ENCODE measurements around the gene SORCS1. TPM values are rescaled to one million over a fixed set of nuclear protein-coding genes. Genes with fewer than 3 reads are reported as not detected.

Gene SORCS1
- total RNA-seq, 1 experiment from 2014 or later: 1.7 TPM

GRCh38 chr10:107022600-107023354, 141.7 kb downstream of the SORCS1 start:
- Histone ChIP-seq H3K4me1 (ENCODE audit: insufficient read depth, low read length) (no peaks in the 10 kb centered on the region; the same call in 1 of the 2 replicates), H3K4ac (ENCODE audit: low read depth, low read length) (no peak overlapping the region), H3K23ac (ENCODE audit: insufficient read length, low read depth, low read length) (no peak overlapping the region), H3K56ac (ENCODE audit: insufficient read length, low read depth, low read length) (no peak overlapping the region), H3K4me2 (ENCODE audit: insufficient read depth, insufficient read length, low read length) (no peak overlapping the region), H2BK12ac (ENCODE audit: insufficient read length, low read depth, low read length) (no peak overlapping the region), H3K79me1 (ENCODE audit: insufficient read depth, low read depth, low read length, poor library complexity, severe bottlenecking) (no peaks in the 10 kb centered on the region), H4K20me1 (ENCODE audit: control insufficient read depth, insufficient read depth, insufficient read length) (no peaks in the 10 kb centered on the region), H4K91ac (ENCODE audit: insufficient read length, low read depth, low read length) (no peak overlapping the region), H2AK5ac (ENCODE audit: insufficient read length, low read length) (no peak overlapping the region), H4K8ac (replicated peaks; ENCODE audit: insufficient read length, low read depth, low read length) (no peak overlapping the region), H3T11ph (ENCODE audit: low read length) (no peak overlapping the region), H3K27ac (ENCODE audit: insufficient read length, low read depth, low read length) (no peak overlapping the region), H4K5ac (ENCODE audit: insufficient read length, low read depth, low read length) (no peak overlapping the region), H2BK15ac (ENCODE audit: low read depth, low read length) (no peak overlapping the region), H3K23me2 (ENCODE audit: insufficient read length, low read depth, low read length, poor library complexity, severe bottlenecking) (no peaks in the 10 kb centered on the region), H2BK20ac (ENCODE audit: low read depth, low read length, poor library complexity, severe bottlenecking) (no peak overlapping the region), H3K14ac (ENCODE audit: insufficient read depth, low read length) (no peak overlapping the region), H3K79me2 (ENCODE audit: insufficient read depth, low read length) (no peaks in the 10 kb centered on the region), H3K27me3 (ENCODE audit: insufficient read depth, low read length) (no peaks in the 10 kb centered on the region), H2AFZ (ENCODE audit: low read length) (no peak overlapping the region), H2BK120ac (ENCODE audit: low read depth, low read length, poor library complexity, severe bottlenecking) (no peak overlapping the region), H2BK5ac (ENCODE audit: insufficient read length, low read length) (no peak overlapping the region), H3K18ac (ENCODE audit: insufficient read length, low read depth, low read length) (no peak overlapping the region), H3K9ac (ENCODE audit: extremely low read depth, insufficient read length, low read length) (no peak overlapping the region), H3K9me3 (ENCODE audit: control insufficient read depth, low read depth, low read length) (no peaks in the 10 kb centered on the region)
- Mint-ChIP-seq H3K27ac (no peak overlapping the region), H3K27me3 (ENCODE audit: low read depth) (no peaks in the 10 kb centered on the region), H3K4me1 (peaks cover 17 to 26% of the 10 kb centered on the region in 2 experiments), H3K36me3 (ENCODE audit: insufficient read depth in 1 of 3, low read depth in 3 of 3) (no peaks in the 10 kb centered on the region), H3K4me3 (no peak overlapping the region), H3K9me3 (peaks cover 0 to 3% of the 10 kb centered on the region in 2 experiments; a peak in 1 of 5 replicates)
- TF ChIP-seq CTCF (conservative IDR thresholded peaks at IDR 0.05): no peak
- WGBS (ENCODE audit: extremely low coverage, insufficient read length, low lambda C conversion rate): no CpG with 5 or more reads among the region's 6 CpGs
- DNase-seq: no peak

All from H9 (cell line).